ENCODE data around the gene CROCC2.

Gene CROCC2

DNA sequence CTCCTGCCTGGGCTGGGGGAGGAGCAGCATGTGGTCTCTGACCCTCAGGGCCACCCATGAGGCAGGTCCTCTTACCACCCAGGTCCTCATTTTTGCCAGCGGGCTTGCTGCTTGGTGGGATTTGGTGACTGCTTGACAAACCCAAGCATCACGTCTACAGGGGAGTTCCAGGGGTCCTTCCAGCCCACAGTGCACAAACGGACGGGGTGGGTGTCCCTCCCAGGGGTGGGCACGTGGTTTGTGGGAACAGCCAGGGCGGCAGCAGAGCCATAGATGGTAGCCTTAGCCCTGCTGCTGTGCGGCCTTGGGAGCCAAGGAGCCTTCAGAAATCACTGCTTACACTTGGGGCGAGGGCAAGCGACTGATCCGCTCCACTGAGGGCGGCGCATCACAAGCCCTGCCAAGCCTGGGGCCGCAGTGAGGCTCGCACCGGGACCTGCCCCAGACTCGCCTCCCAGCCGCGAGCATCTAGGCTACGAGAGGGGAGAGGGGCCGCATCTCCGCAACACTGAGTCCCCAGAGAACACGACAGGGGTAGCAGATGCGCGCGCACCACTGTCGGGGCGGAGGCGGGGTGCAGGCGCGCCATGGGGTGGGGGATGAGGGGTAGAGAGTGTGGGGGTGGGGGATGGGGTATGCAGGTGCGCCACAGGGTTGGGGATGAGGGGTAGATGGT, 129.1 kb downstream of the CROCC2 start:
- no peaks in the 10 kb centered on the region for H3K36me3 ChIP-seq (ENCODE audit: control insufficient read depth, insufficient read depth, low read length)
- TF ChIP-seq CTCF (IDR thresholded peaks at IDR 0.05), result no peak
- H3K9ac ChIP-seq, result no peak overlapping the region
- peaks cover 9% of the 10 kb centered on the region for H3K4me1 ChIP-seq
- H3K79me2 ChIP-seq, result no peaks in the 10 kb centered on the region
- no peak overlapping the region for H3K4me3 ChIP-seq (ENCODE audit: low read depth, low read length)
- no peak overlapping the region for H3K27ac ChIP-seq
- H3K27me3 ChIP-seq (ENCODE audit: control insufficient read depth, insufficient read depth, low read length), result no peaks in the 10 kb centered on the region
- no peaks in the 10 kb centered on the region for H3K9me3 ChIP-seq (ENCODE audit: control insufficient read depth, low read length)
- no peak overlapping the region for H2AFZ ChIP-seq
- no peak overlapping the region for H3K4me2 ChIP-seq (ENCODE audit: low read length)

GRCh38 chr2:241035818-241036396, 129.8 kb downstream of the CROCC2 start:
- no peaks in the 10 kb centered on the region for H3K36me3 ChIP-seq (ENCODE audit: control insufficient read depth, insufficient read depth, low read length)
- no peaks in the 10 kb centered on the region for H3K9me3 ChIP-seq (ENCODE audit: control insufficient read depth, low read length)
- H3K27ac ChIP-seq, result peak overlapping the region; percentile 39
- H3K79me2 ChIP-seq, result no peaks in the 10 kb centered on the region
- peak overlapping the region; percentile 90 for H3K4me2 ChIP-seq (ENCODE audit: low read length)
- H2AFZ ChIP-seq, result peak overlapping the region; percentile 75
- no peak for TF ChIP-seq CTCF (IDR thresholded peaks at IDR 0.05)
- H3K4me1 ChIP-seq, result peaks cover 9% of the 10 kb centered on the region
- H3K4me3 ChIP-seq (ENCODE audit: low read depth, low read length), result peak overlapping the region; percentile 44
- no peak overlapping the region for H3K9ac ChIP-seq
- H3K27me3 ChIP-seq (ENCODE audit: control insufficient read depth, insufficient read depth, low read length), result no peaks in the 10 kb centered on the region

DNA sequence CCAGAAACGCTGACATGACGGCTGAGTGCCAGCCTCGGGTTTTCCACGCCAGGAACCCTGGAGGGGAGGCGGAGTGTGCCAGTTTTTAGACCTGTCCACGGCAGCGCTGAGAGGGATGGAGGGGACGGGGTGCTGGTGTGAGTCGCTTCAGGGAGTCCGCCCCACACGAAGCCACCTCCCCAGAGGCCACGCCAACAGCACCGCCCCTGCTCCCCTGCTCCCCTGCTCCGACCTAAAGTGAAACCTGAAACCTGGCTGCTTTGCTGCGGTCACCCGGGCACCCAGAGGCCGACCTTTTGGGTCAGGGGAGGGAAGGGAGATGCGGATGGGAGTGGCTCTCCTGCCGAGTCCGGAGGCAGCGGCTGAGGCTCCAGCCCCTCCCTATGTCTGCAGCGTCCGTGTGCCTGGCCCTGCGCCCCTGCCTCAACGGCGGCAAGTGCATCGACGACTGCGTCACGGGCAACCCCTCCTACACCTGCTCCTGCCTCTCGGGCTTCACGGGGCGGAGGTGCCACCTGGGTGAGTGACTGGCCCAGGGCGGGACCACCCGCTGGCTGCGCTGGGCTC, 130.3 kb downstream of the CROCC2 start:
- Histone ChIP-seq H3K36me3 (ENCODE audit: control insufficient read depth, insufficient read depth, low read length) (no peaks in the 10 kb centered on the region), H3K9me3 (ENCODE audit: control insufficient read depth, low read length) (no peaks in the 10 kb centered on the region), H3K27ac (peak overlapping the region; percentile 39)

GRCh38 chr2:241036964-241037421, 130.9 kb downstream of the CROCC2 start:
- Histone ChIP-seq H3K27ac (peak overlapping the region; percentile 39), H3K9me3 (ENCODE audit: control insufficient read depth, low read length) (no peaks in the 10 kb centered on the region), H3K79me2 (no peaks in the 10 kb centered on the region), H3K9ac (no peak overlapping the region), H2AFZ (peak overlapping the region; percentile 75), H3K4me3 (ENCODE audit: low read depth, low read length) (no peak overlapping the region), H3K36me3 (ENCODE audit: control insufficient read depth, insufficient read depth, low read length) (no peaks in the 10 kb centered on the region), H3K27me3 (ENCODE audit: control insufficient read depth, insufficient read depth, low read length) (no peaks in the 10 kb centered on the region), H3K4me2 (ENCODE audit: low read length) (peak overlapping the region; percentile 90), H3K4me1 (peaks cover 9% of the 10 kb centered on the region)
- TF ChIP-seq CTCF (IDR thresholded peaks at IDR 0.05), result no peak

More for the DNA sequence above, 130.3 kb downstream of the CROCC2 start:
- Histone ChIP-seq H3K79me2 (no peaks in the 10 kb centered on the region), H3K4me1 (peaks cover 9% of the 10 kb centered on the region), H3K4me2 (ENCODE audit: low read length) (peak overlapping the region; percentile 90), H3K9ac (no peak overlapping the region), H2AFZ (peak overlapping the region; percentile 75), H3K27me3 (ENCODE audit: control insufficient read depth, insufficient read depth, low read length) (no peaks in the 10 kb centered on the region), H3K4me3 (ENCODE audit: low read depth, low read length) (peak overlapping the region; percentile 44)
- no peak for TF ChIP-seq CTCF (IDR thresholded peaks at IDR 0.05)

Data from parathyroid adenoma (tissue), 2 donors.